ENCODE data around the gene CALR3.

The CALR3 gene

DNA sequence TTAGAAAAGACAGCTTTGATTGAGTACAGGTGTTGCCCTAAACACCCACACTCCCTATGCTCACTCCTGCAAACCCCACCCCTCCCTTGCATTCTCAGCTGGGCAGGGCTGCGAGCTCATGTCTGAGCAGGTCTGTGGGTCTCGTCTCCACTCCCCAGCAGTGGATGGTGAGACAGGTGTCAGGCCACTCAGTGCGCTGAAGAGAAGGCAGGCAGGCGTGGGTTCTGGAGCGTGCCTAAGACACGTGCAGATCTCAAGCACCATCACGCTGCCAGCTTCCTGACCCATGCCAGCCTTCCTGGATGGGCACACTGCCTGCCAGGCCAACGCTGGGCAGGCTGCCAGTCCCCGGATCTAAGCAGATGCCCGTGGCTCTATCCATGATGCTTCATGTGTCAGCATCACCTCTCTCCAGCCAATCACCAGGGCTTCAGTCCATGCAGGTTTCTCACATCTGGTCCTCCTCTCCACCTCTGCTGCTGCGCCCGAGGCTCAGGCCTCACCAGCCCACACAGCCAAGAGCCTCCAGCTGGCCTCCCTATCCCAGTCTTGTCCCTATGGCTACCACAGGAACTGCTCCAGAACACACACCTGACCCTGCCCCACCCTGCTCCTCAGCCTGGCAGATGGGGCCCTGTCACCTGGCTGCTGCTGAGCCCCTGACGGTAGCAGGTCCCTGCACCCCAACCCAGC lies 66.8 kb downstream of the CALR3 start:
- DNase-seq (ENCODE audit: low spot score): no peak
